Endothelial cell of umbilical vein (primary cell): ENCODE measurements around the gene RNPC3. TPM values are rescaled to one million over a fixed set of nuclear protein-coding genes. Genes with fewer than 3 reads are reported as not detected.

ENCODE experiments used
- BruUV-seq: library from RNA; stranded (reverse); fragments of 400-500 nt; replicated peaks from 2 replicates; lab custom pipeline; 2021; lab: Mats Ljungman, UMichigan
- CTCF ChIA-PET: fragments of 300-600, 350-600 bp; sonication (Branson Sonifier 250); formaldehyde crosslinking; loops from one replicate; lab custom pipeline; 2021; ENCODE audit warnings: antibody characterized with exemption, inconsistent platforms; lab: Charles Lee
- POLR2A ChIA-PET: fragments of 300-600, 350-600 bp; sonication (Branson Sonifier 250); formaldehyde crosslinking; loops from one replicate; lab custom pipeline; 2021; ENCODE audit warnings: antibody characterized with exemption, inconsistent platforms; lab: Charles Lee
- DNase-seq: peaks from one replicate; pipeline ENCODE4 v3.0.0-alpha.2; 2011; ENCODE audit warnings: low read depth, low spot score
- FAIRE-seq: peaks from 2 replicates; lab custom pipeline; 2011; peaks lifted over from hg19 to GRCh38; lab: Jason Lieb, UNC
- H2AFZ ChIP-seq: 2 replicates; pipeline ENCODE4 v1.6.0; 2012; ENCODE audit warnings: low read depth, low read length, control low read depth, inconsistent platforms
- H3K27ac ChIP-seq: 2 replicates; pipeline ENCODE4 v1.5.1; 2011; ENCODE audit warnings: low read depth, mild to moderate bottlenecking, control low read depth, low read length, moderate library complexity; ENCODE audit not compliant: insufficient read depth
- H3K27me3 ChIP-seq, 2 experiments: 2 replicates each; pipeline versions ENCODE4 v1.6.0 to v1.6.1; 2011; ENCODE audit warnings: low read length in 2 of 2, mixed read lengths in 1 of 2; ENCODE audit not compliant: control insufficient read depth in 2 of 2, insufficient read depth in 2 of 2
- H3K36me3 ChIP-seq, 2 experiments: 2 replicates in 1 of 2; 3 replicates in 1 of 2; pipeline ENCODE4 v1.5.1; 2011; ENCODE audit warnings: low read length in 2 of 2, mild to moderate bottlenecking in 1 of 2, moderate library complexity in 1 of 2; ENCODE audit not compliant: control insufficient read depth in 2 of 2, insufficient read depth in 2 of 2; ENCODE audit errors: extremely low read depth in 1 of 2
- H3K4me1 ChIP-seq: 3 replicates; pipeline ENCODE4 v1.5.1; 2011; ENCODE audit warnings: mild to moderate bottlenecking, low read length; ENCODE audit not compliant: control insufficient read depth, insufficient read depth; ENCODE audit errors: extremely low read depth
- H3K4me2 ChIP-seq: 2 replicates; pipeline ENCODE4 v1.6.1; 2011; ENCODE audit warnings: low read length, control low read depth, mixed read lengths; ENCODE audit not compliant: insufficient read depth
- H3K4me3 ChIP-seq, 3 experiments: fragments of 200-600 bp in 1 of 3; sonication (generic), shearing (Covaris generic) in 1 of 3; replicated peaks in 1 of 3; 2 replicates each; pipeline ENCODE4 v1.5.1; 2011 to 2016; ENCODE audit warnings: control low read depth in 3 of 3, low read length in 3 of 3, mild to moderate bottlenecking in 2 of 3, inconsistent platforms in 1 of 3, low read depth in 1 of 3, moderate library complexity in 1 of 3; ENCODE audit not compliant: insufficient read depth in 1 of 3
- H3K79me2 ChIP-seq: 2 replicates; pipeline ENCODE4 v1.6.0; 2012; ENCODE audit warnings: low read length, inconsistent platforms; ENCODE audit not compliant: control insufficient read depth, insufficient read depth
- H3K9ac ChIP-seq: replicated peaks from 2 replicates; pipeline ENCODE3; 2011; ENCODE audit warnings: low read length, control low read depth; ENCODE audit not compliant: insufficient read depth; ENCODE audit errors: extremely low read depth
- H3K9me1 ChIP-seq: replicated peaks from 3 replicates; pipeline ENCODE4 v1.6.0; 2011; ENCODE audit warnings: mild to moderate bottlenecking, low read length; ENCODE audit not compliant: control insufficient read depth, insufficient read depth; ENCODE audit errors: extremely low read depth
- H3K9me3 ChIP-seq: replicated peaks from 2 replicates; pipeline ENCODE4 v1.5.1; 2012; ENCODE audit warnings: low read length, inconsistent platforms; ENCODE audit not compliant: control insufficient read depth, insufficient read depth
- H4K20me1 ChIP-seq: replicated peaks from 2 replicates; pipeline ENCODE3; 2011; ENCODE audit warnings: mild to moderate bottlenecking, low read length; ENCODE audit not compliant: control insufficient read depth, insufficient read depth; ENCODE audit errors: extremely low read depth
- EZH2 ChIP-seq: IDR thresholded peaks from 2 replicates; pipeline ENCODE4 v1.6.1; 2012; ENCODE audit warnings: borderline replicate concordance, low read depth, mild to moderate bottlenecking, moderate library complexity, low read length, inconsistent platforms; ENCODE audit not compliant: severe bottlenecking
- FOS ChIP-seq: IDR thresholded peaks from 2 replicates; pipeline ENCODE4 v1.6.1; 2011; ENCODE audit warnings: mild to moderate bottlenecking, low read length, moderate library complexity, borderline replicate concordance; ENCODE audit not compliant: insufficient read depth
- GATA2 ChIP-seq: IDR thresholded peaks from 2 replicates; pipeline ENCODE4 v1.7.0; 2011; ENCODE audit warnings: low read depth, mild to moderate bottlenecking, moderate library complexity, mixed read lengths, low read length; ENCODE audit not compliant: insufficient read length, insufficient read depth
- JUN ChIP-seq: IDR thresholded peaks from 2 replicates; pipeline ENCODE4 v1.6.1; 2011; ENCODE audit warnings: borderline replicate concordance, low read depth; ENCODE audit not compliant: insufficient read length, insufficient read depth
- MAX ChIP-seq: IDR thresholded peaks from 2 replicates; pipeline ENCODE4 v1.6.1; 2011; ENCODE audit not compliant: insufficient read depth, insufficient read length
- MYC ChIP-seq: IDR thresholded peaks from one replicate; pipeline ENCODE4 v1.6.1; 2011; ENCODE audit warnings: mild to moderate bottlenecking, low read depth, low read length
- POLR2A ChIP-seq: IDR thresholded peaks from 2 replicates; pipeline ENCODE4 v1.6.1; 2012; ENCODE audit warnings: low read depth, mild to moderate bottlenecking, control low read depth, low read length
- POLR2AphosphoS5 ChIP-seq: IDR thresholded peaks from 2 replicates; pipeline ENCODE4 v1.6.1; 2012; ENCODE audit warnings: low read depth, mild to moderate bottlenecking, control low read depth, low read length, moderate library complexity; ENCODE audit not compliant: insufficient read depth
- dilution Hi-C: fragments of 300-500 bp; cut with MboI; formaldehyde crosslinking; loops from one replicate; pipeline ENCODE4 v1.15.0; 2019; ENCODE audit warnings: low sequenced_read_pairs; ENCODE audit not compliant: extremely low pct_ligation_motif_present
- intact Hi-C: fragments of 100-400 bp; cut with micrococcal nuclease; formaldehyde crosslinking; loops from one replicate; pipeline ENCODE4 v1.10.0; 2022
- polyA plus RNA-seq, 4 experiments: library from polyadenylated mRNA; depleted of rRNA in 3 of 4; stranded (reverse) in 3 of 4; unstranded in 1 of 4; fragments of >200 nt; gene quantifications; 2 replicates each; pipeline versions ENCODE4 v1.2.1 to v1.2.3, GENCODE V29; 2011 to 2012; ENCODE audit warnings: missing spikeins in 1 of 4
- total RNA-seq: library from RNA; stranded (reverse); gene quantifications from 2 replicates; pipeline ENCODE4 v1.2.3, GENCODE V29; 2021
- TF ChIP-seq, protein P1 (sequence below), 2 donors: IDR thresholded peaks; 1 replicate in 1 of 2; 2 replicates in 1 of 2; pipeline ENCODE4 v1.5.1; 2011; ENCODE audit warnings: low read length in 2 of 2, mild to moderate bottlenecking in 2 of 2, moderate library complexity in 2 of 2, control low read depth in 1 of 2, inconsistent platforms in 1 of 2, low read depth in 1 of 2; ENCODE audit not compliant: insufficient read depth in 1 of 2; ENCODE audit errors: extremely low read depth in 1 of 2

Gene RNPC3
- total and polyA plus RNA-seq, 2 donors (not counting 3 experiments of a cell fraction or from before 2014, with no cell fraction given): 9.2 to 16.7 TPM

DNA sequence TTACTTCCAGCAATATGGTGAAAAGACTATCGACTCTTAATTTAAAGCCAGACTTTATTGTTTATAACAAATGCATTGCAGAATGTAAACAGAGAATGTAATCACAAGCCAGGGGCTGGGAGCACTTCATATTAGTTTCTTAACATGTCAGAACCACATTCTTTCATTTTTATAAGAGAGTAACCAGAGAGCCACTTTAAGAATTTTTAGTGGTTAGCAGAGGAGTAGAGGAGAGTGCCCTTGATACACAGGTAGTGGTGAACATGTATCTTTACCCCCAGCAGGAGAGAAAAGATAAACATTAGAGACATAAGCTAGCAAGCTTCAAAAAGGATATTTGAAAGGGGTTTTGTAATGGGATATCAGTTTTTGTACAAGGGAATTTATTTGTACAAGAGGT is 57.0 kb downstream of the RNPC3 start:
- H3K4me3 ChIP-seq: no peak overlapping the region
- H3K4me1 ChIP-seq: no peaks in the 10 kb centered on the region
- H3K27me3 ChIP-seq: no peaks in the 10 kb centered on the region
- no peaks in the 10 kb centered on the region for H3K9me1 ChIP-seq
- no peak overlapping the region for H2AFZ ChIP-seq
- no TSS peak for BruUV-seq
- dilution Hi-C loops: no loop called here
- H4K20me1 ChIP-seq: no peaks in the 10 kb centered on the region
- FAIRE-seq: no peak
- intact Hi-C loops: no loop called here
- DNase-seq: no peak
- no peaks in the 10 kb centered on the region for H3K9me3 ChIP-seq
- TF ChIP-seq GATA2: no peak
- no peak for TF ChIP-seq MAX
- TF ChIP-seq JUN: no peak
- no peak for TF ChIP-seq POLR2AphosphoS5
- TF ChIP-seq, protein P1, sequence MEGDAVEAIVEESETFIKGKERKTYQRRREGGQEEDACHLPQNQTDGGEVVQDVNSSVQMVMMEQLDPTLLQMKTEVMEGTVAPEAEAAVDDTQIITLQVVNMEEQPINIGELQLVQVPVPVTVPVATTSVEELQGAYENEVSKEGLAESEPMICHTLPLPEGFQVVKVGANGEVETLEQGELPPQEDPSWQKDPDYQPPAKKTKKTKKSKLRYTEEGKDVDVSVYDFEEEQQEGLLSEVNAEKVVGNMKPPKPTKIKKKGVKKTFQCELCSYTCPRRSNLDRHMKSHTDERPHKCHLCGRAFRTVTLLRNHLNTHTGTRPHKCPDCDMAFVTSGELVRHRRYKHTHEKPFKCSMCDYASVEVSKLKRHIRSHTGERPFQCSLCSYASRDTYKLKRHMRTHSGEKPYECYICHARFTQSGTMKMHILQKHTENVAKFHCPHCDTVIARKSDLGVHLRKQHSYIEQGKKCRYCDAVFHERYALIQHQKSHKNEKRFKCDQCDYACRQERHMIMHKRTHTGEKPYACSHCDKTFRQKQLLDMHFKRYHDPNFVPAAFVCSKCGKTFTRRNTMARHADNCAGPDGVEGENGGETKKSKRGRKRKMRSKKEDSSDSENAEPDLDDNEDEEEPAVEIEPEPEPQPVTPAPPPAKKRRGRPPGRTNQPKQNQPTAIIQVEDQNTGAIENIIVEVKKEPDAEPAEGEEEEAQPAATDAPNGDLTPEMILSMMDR (IDR thresholded peaks at IDR 0.05; ENCODE audit: extremely low read depth in 1 of 2, insufficient read depth in 1 of 2, low read depth in 1 of 2, low read length in 2 of 2): no peak
- H3K36me3 ChIP-seq: no peaks in the 10 kb centered on the region
- no peak overlapping the region for H3K9ac ChIP-seq
- ChIA-PET CTCF (no interaction called here), POLR2A (no interaction called here)
- H3K27ac ChIP-seq: no peak overlapping the region
- H3K79me2 ChIP-seq: no peaks in the 10 kb centered on the region
- H3K4me2 ChIP-seq: no peak overlapping the region

DNA sequence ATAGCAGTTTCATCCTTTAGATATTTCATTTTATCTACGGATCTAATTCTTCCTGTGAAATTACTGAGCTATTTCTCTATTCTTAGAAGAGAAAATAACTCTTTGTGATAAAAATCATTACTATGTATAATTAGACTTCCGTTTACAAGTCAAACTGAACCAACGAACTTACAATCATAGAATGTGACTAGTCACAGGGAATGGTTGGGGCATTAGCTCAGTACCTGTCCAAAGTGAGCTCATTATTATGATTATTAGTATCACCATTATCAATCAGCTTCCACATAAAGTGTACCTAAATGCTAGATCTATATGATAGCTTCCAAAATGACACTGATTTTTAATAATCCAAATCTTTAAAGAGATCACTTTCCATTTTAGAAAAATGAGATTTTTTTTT is 58.4 kb downstream of the RNPC3 start:
- no peak overlapping the region for H3K4me3 ChIP-seq
- BruUV-seq: no TSS peak
- no peak for DNase-seq
- CTCF ChIA-PET: no interaction called here
- H3K36me3 ChIP-seq: no peaks in the 10 kb centered on the region
- H4K20me1 ChIP-seq: no peaks in the 10 kb centered on the region
- H3K79me2 ChIP-seq: no peaks in the 10 kb centered on the region
- no peaks in the 10 kb centered on the region for H3K27me3 ChIP-seq
- POLR2A ChIA-PET: no interaction called here
- no peaks in the 10 kb centered on the region for H3K9me3 ChIP-seq
- no peak overlapping the region for H3K4me2 ChIP-seq
- no peak for FAIRE-seq
- H3K9ac ChIP-seq: no peak overlapping the region
- dilution Hi-C loops: no loop called here
- TF ChIP-seq FOS: no peak
- no peak for TF ChIP-seq JUN
- no peak for TF ChIP-seq GATA2
- TF ChIP-seq MAX: no peak
- TF ChIP-seq POLR2A: no peak
- no peak for TF ChIP-seq POLR2AphosphoS5
- no peak for TF ChIP-seq MYC
- TF ChIP-seq, protein P1 (IDR thresholded peaks at IDR 0.05; ENCODE audit: extremely low read depth in 1 of 2, insufficient read depth in 1 of 2, low read depth in 1 of 2, low read length in 2 of 2): no peak
- TF ChIP-seq EZH2: no peak
- H3K4me1 ChIP-seq: no peaks in the 10 kb centered on the region
- no peak overlapping the region for H3K27ac ChIP-seq
- H3K9me1 ChIP-seq: no peaks in the 10 kb centered on the region
- no peak overlapping the region for H2AFZ ChIP-seq
- intact Hi-C loops: no loop called here
